Measurements from ENCODE around the gene GSDMA. TPM values are rescaled to one million over a fixed set of nuclear protein-coding genes. Genes with fewer than 3 reads are reported as not detected.

Gene GSDMA
- total RNA-seq, 2 donors from 2014 or later, result 1.2 TPM; not detected in 1

- peak; percentile 36 for DNase-seq (ENCODE audit: low spot score)
- 55% methylated on average over 10 of the region's 10 CpGs for WGBS
- intact Hi-C loops (cut with DNase I), result no loop called here
- TF ChIP-seq CTCF (IDR thresholded peaks at IDR 0.05) (no peak), POLR2AphosphoS5 (IDR thresholded peaks at IDR 0.05) (no peak), POLR2A (IDR thresholded peaks at IDR 0.05) (no peak)
- Histone ChIP-seq H3K27ac (peak overlapping the region in 1 of 2 donors; percentile 41), H3K9me3 (no peaks in the 10 kb centered on the region), H3K27me3 (replicated peaks; ENCODE audit: insufficient read depth) (no peaks in the 10 kb centered on the region), H3K36me3 (peaks cover 0 to 10% of the 10 kb centered on the region in 2 donors), H3K4me3 (no peak overlapping the region), H3K4me1 (replicated peaks) (peaks cover 20% of the 10 kb centered on the region)
Observed at GRCh38 chr17:40023590-40024292, 60.9 kb downstream of the GSDMA start.

- WGBS, result 92% methylated on average over 8 of the region's 8 CpGs
- intact Hi-C loops (cut with DNase I), result loop anchor here (5.0 kb wide), 2 partner anchors 52 to 152 kb away; partner anchors contain the start of gene RAPGEFL1
- Histone ChIP-seq H3K4me1 (replicated peaks) (peaks cover 20% of the 10 kb centered on the region), H3K9me3 (no peaks in the 10 kb centered on the region), H3K27me3 (replicated peaks; ENCODE audit: insufficient read depth) (no peaks in the 10 kb centered on the region), H3K36me3 (peaks cover 5 to 6% of the 10 kb centered on the region in 2 donors), H3K27ac (no peak overlapping the region), H3K4me3 (no peak overlapping the region)
- DNase-seq (ENCODE audit: low spot score), result no peak
- no peak for TF ChIP-seq POLR2A (IDR thresholded peaks at IDR 0.05)
- TF ChIP-seq CTCF (IDR thresholded peaks at IDR 0.05), result no peak
- TF ChIP-seq POLR2AphosphoS5 (IDR thresholded peaks at IDR 0.05), result no peak
Observed at GRCh38 chr17:40024901-40025300, 62.1 kb downstream of the GSDMA start.

- WGBS, result 32% methylated on average over 2 of the region's 2 CpGs
- Histone ChIP-seq H3K9me3 (no peaks in the 10 kb centered on the region), H3K36me3 (peaks cover under 1 to 5% of the 10 kb centered on the region in 2 donors), H3K4me1 (replicated peaks) (peaks cover 20% of the 10 kb centered on the region), H3K4me3 (no peak overlapping the region), H3K27me3 (replicated peaks; ENCODE audit: insufficient read depth) (no peaks in the 10 kb centered on the region), H3K27ac (peak overlapping the region; percentile 5 to 52)
- intact Hi-C loops (cut with DNase I), result loop anchor here (5.0 kb wide), 2 partner anchors 52 to 152 kb away; partner anchors contain the start of gene RAPGEFL1
- DNase-seq (ENCODE audit: low spot score), result no peak
- no peak for TF ChIP-seq POLR2AphosphoS5 (IDR thresholded peaks at IDR 0.05)
- TF ChIP-seq CTCF (IDR thresholded peaks at IDR 0.05), result no peak
- no peak for TF ChIP-seq POLR2A (IDR thresholded peaks at IDR 0.05)
Observed at GRCh38 chr17:40025559-40025958, 62.8 kb downstream of the GSDMA start.

GRCh38 chr17:40025991-40026815 is 63.4 kb downstream of the GSDMA start:
- TF ChIP-seq CTCF (IDR thresholded peaks at IDR 0.05), result no peak
- peak; percentile 22 for TF ChIP-seq POLR2AphosphoS5 (IDR thresholded peaks at IDR 0.05)
- no peak overlapping the region for H3K4me3 ChIP-seq
- 41% methylated on average over 22 of the region's 22 CpGs for WGBS
- H3K27me3 ChIP-seq (replicated peaks; ENCODE audit: insufficient read depth), result no peaks in the 10 kb centered on the region
- intact Hi-C loops (cut with DNase I), result loop anchor here (5.0 kb wide), 2 partner anchors 51 to 151 kb away; partner anchors contain the start of gene RAPGEFL1
- H3K36me3 ChIP-seq, result peaks cover 5 to 7% of the 10 kb centered on the region in 2 donors
- no peaks in the 10 kb centered on the region for H3K9me3 ChIP-seq
- peaks cover 20% of the 10 kb centered on the region for H3K4me1 ChIP-seq (replicated peaks)
- H3K27ac ChIP-seq, result peak overlapping the region; percentile 5 to 52
- peak; percentile 62 for DNase-seq (ENCODE audit: low spot score)
